ENCODE results near the gene TMEM190. TPM values are rescaled to one million over a fixed set of nuclear protein-coding genes. Genes with fewer than 3 reads are reported as not detected.
A peak's percentile ranks its signal among the peaks of the same experiment; 100 is the strongest.
"Not testable (repeated sequence)": the region's sequence is repeated elsewhere in the genome, so short reads cannot be mapped to it uniquely, and the experiment has no call there.

Gene TMEM190
- total RNA-seq, 1 experiment from 2014 or later = 14.0 TPM

GRCh38 chr19:55385724-55386492 lies 9.3 kb downstream of the TMEM190 start, which contains the start of gene RPL28:
TSS of gene RPL28 (plus strand) at chr19:55385932. CDS start at chr19:55386358, 426 bp downstream.
- peak; percentile 98 for DNase-seq (ENCODE audit: low spot score)
- in situ Hi-C loops (cut with HindIII; ENCODE audit: low sequenced_read_pairs) = no loop called here

GRCh38 chr19:55386493-55386971 lies 9.9 kb downstream of the TMEM190 start:
- in situ Hi-C loops (cut with HindIII; ENCODE audit: low sequenced_read_pairs) = no loop called here
- DNase-seq (ENCODE audit: low spot score) = no peak

- DNase-seq (ENCODE audit: low spot score) = no peak
- in situ Hi-C loops (cut with HindIII; ENCODE audit: low sequenced_read_pairs) = no loop called here
Measured at GRCh38 chr19:55387736-55388497, 11.3 kb downstream of the TMEM190 start.

GRCh38 chr19:55389386-55390317 lies 13.0 kb downstream of the TMEM190 start:
- no peak for DNase-seq (ENCODE audit: low spot score)
- in situ Hi-C loops (cut with HindIII; ENCODE audit: low sequenced_read_pairs) = no loop called here

- no peak for DNase-seq (ENCODE audit: low spot score)
Measured at GRCh38 chr19:55390461-55390880, 13.8 kb downstream of the TMEM190 start.

GRCh38 chr19:55391191-55391670 lies 14.6 kb downstream of the TMEM190 start:
- DNase-seq (ENCODE audit: low spot score) = no peak
- in situ Hi-C loops (cut with HindIII; ENCODE audit: low sequenced_read_pairs) = no loop called here

More at GRCh38 chr19:55390461-55390880, 13.8 kb downstream of the TMEM190 start:
- in situ Hi-C loops (cut with HindIII; ENCODE audit: low sequenced_read_pairs) = no loop called here

- in situ Hi-C loops (cut with HindIII; ENCODE audit: low sequenced_read_pairs) = no loop called here
Measured at GRCh38 chr19:55391702-55392615, 15.3 kb downstream of the TMEM190 start.

GRCh38 chr19:55392820-55393761 lies 16.5 kb downstream of the TMEM190 start:
- DNase-seq (ENCODE audit: low spot score) = no peak

More at GRCh38 chr19:55391702-55392615, 15.3 kb downstream of the TMEM190 start:
- no peak for DNase-seq (ENCODE audit: low spot score)

GRCh38 chr19:55398200-55398925 lies 21.7 kb downstream of the TMEM190 start:
- in situ Hi-C loops (cut with HindIII; ENCODE audit: low sequenced_read_pairs) = no loop called here
- DNase-seq (ENCODE audit: low spot score) = no peak

More at GRCh38 chr19:55392820-55393761, 16.5 kb downstream of the TMEM190 start:
- in situ Hi-C loops (cut with HindIII; ENCODE audit: low sequenced_read_pairs) = no loop called here

- in situ Hi-C loops (cut with HindIII; ENCODE audit: low sequenced_read_pairs) = no loop called here
- DNase-seq (ENCODE audit: low spot score) = no peak
Measured at GRCh38 chr19:55400281-55401087, 23.9 kb downstream of the TMEM190 start.

- DNase-seq (ENCODE audit: low spot score); in situ Hi-C loops (cut with HindIII; ENCODE audit: low sequenced_read_pairs): not testable (repeated sequence)
Measured at GRCh38 chr19:55401390-55401789, 24.8 kb downstream of the TMEM190 start.

- in situ Hi-C loops (cut with HindIII; ENCODE audit: low sequenced_read_pairs) = no loop called here
- no peak for DNase-seq (ENCODE audit: low spot score)
Measured at GRCh38 chr19:55402509-55402908, 25.9 kb downstream of the TMEM190 start.

- DNase-seq (ENCODE audit: low spot score) = no peak
- in situ Hi-C loops (cut with HindIII; ENCODE audit: low sequenced_read_pairs) = no loop called here
Measured at GRCh38 chr19:55405638-55406037, 29.0 kb downstream of the TMEM190 start.

- DNase-seq (ENCODE audit: low spot score) = no peak
- in situ Hi-C loops (cut with HindIII; ENCODE audit: low sequenced_read_pairs) = no loop called here
Measured at GRCh38 chr19:55406091-55406825, 29.6 kb downstream of the TMEM190 start.

Data from G401 (cell line).